Osteoblast (primary cell): Measurements from ENCODE around the gene ADCK1. TPM values are rescaled to one million over a fixed set of nuclear protein-coding genes. Genes with fewer than 3 reads are reported as not detected.

Experiments used
- DNase-seq: peaks from one replicate; pipeline ENCODE4 v3.0.0; 2011; ENCODE audit warnings: low spot score, mixed read lengths; ENCODE audit not compliant: insufficient read length; ENCODE audit errors: missing footprints
- H2AFZ ChIP-seq: 2 replicates; pipeline ENCODE4 v1.6.0; 2011; ENCODE audit warnings: mild to moderate bottlenecking, low read length
- H3K27ac ChIP-seq: 2 replicates; pipeline ENCODE4 v1.5.1; 2011; ENCODE audit warnings: mild to moderate bottlenecking, low read depth, low read length, moderate library complexity
- H3K27me3 ChIP-seq: 2 replicates; pipeline ENCODE4 v1.6.0; 2012; ENCODE audit warnings: mild to moderate bottlenecking, control low read depth, inconsistent platforms, low read length, moderate library complexity; ENCODE audit not compliant: insufficient read depth
- H3K36me3 ChIP-seq: 2 replicates; pipeline ENCODE4 v1.5.1; 2011; ENCODE audit warnings: mild to moderate bottlenecking, low read length, control low read depth, moderate library complexity; ENCODE audit not compliant: insufficient read depth
- H3K4me1 ChIP-seq: 2 replicates; pipeline ENCODE4 v1.5.1; 2011; ENCODE audit warnings: mild to moderate bottlenecking, low read length, control low read depth, moderate library complexity; ENCODE audit not compliant: insufficient read depth
- H3K4me2 ChIP-seq: 2 replicates; pipeline ENCODE4 v1.6.0; 2011; ENCODE audit warnings: mild to moderate bottlenecking, low read length; ENCODE audit not compliant: insufficient read depth
- H3K4me3 ChIP-seq: fragments of 200-600 bp; sonication (generic); 3 replicates; pipeline ENCODE4 v1.5.1; 2012; ENCODE audit warnings: mild to moderate bottlenecking, low read length, inconsistent platforms; ENCODE audit not compliant: insufficient read depth
- H3K79me2 ChIP-seq: 2 replicates; pipeline ENCODE4 v1.6.0; 2012; ENCODE audit warnings: mild to moderate bottlenecking, low read length, control low read depth, inconsistent platforms; ENCODE audit not compliant: insufficient read depth
- H3K9me3 ChIP-seq: 2 replicates; pipeline ENCODE4 v1.5.1; 2011; ENCODE audit warnings: low read depth, low read length, control low read depth
- H4K20me1 ChIP-seq: 2 replicates; pipeline ENCODE4 v1.6.0; 2012; ENCODE audit warnings: mild to moderate bottlenecking, low read length, control low read depth; ENCODE audit not compliant: insufficient read depth
- total RNA-seq: library from RNA; depleted of rRNA; stranded (reverse); fragments of >200 nt; gene quantifications from 2 replicates; pipeline ENCODE4 v1.2.3, GENCODE V29; 2012
- TF ChIP-seq, protein P1 (sequence below): IDR thresholded peaks from 2 replicates; pipeline ENCODE4 v1.5.1; 2011; ENCODE audit warnings: mild to moderate bottlenecking, low read depth, low read length, moderate library complexity; ENCODE audit errors: extremely low read depth

ADCK1 gene
- total RNA-seq, 1 donor, result 9.0 TPM

DNA sequence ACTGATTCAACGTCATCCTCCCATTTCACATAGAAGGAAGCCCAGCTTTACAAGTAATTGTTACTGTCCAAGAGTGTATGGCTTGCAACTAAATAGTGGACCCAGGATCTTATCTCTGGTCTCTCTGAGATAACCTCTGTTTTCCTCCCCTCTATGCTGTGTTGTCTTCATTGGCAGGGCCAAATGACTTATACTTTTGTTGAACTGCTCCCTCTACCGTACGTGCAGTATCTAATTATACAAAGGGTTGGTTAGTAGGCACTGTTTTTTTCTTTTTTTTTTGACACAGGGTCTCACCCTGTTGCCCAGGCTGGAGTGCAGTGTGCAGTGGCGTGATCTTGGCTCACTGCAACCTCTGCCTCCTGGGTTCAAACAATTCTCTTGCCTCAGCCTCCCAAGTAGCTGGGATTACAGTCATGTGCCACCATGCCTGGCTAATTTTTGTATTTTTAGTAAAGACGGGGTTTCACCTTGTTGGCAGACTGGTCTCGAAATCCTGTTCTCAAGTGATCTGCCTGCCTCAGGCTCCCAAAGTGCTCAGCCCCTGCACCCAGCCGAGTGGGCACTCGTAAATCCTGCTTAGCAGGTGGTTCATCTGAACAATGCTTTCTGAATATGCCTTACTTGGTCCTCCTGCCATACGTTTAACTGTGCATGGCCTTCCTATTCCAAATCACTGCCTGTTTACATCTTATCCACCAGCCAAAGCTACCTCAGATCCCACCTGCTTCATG is 162.1 kb downstream of the ADCK1 start:
- Histone ChIP-seq H2AFZ (no peak overlapping the region), H3K79me2 (no peaks in the 10 kb centered on the region), H3K27ac (no peak overlapping the region), H3K4me2 (no peak overlapping the region), H3K4me1 (no peaks in the 10 kb centered on the region), H4K20me1 (no peaks in the 10 kb centered on the region), H3K4me3 (no peak overlapping the region), H3K36me3 (no peaks in the 10 kb centered on the region), H3K27me3 (peaks cover 5% of the 10 kb centered on the region), H3K9me3 (no peaks in the 10 kb centered on the region)
- DNase-seq, result no peak
- TF ChIP-seq, protein P1, sequence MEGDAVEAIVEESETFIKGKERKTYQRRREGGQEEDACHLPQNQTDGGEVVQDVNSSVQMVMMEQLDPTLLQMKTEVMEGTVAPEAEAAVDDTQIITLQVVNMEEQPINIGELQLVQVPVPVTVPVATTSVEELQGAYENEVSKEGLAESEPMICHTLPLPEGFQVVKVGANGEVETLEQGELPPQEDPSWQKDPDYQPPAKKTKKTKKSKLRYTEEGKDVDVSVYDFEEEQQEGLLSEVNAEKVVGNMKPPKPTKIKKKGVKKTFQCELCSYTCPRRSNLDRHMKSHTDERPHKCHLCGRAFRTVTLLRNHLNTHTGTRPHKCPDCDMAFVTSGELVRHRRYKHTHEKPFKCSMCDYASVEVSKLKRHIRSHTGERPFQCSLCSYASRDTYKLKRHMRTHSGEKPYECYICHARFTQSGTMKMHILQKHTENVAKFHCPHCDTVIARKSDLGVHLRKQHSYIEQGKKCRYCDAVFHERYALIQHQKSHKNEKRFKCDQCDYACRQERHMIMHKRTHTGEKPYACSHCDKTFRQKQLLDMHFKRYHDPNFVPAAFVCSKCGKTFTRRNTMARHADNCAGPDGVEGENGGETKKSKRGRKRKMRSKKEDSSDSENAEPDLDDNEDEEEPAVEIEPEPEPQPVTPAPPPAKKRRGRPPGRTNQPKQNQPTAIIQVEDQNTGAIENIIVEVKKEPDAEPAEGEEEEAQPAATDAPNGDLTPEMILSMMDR, result no peak

DNA sequence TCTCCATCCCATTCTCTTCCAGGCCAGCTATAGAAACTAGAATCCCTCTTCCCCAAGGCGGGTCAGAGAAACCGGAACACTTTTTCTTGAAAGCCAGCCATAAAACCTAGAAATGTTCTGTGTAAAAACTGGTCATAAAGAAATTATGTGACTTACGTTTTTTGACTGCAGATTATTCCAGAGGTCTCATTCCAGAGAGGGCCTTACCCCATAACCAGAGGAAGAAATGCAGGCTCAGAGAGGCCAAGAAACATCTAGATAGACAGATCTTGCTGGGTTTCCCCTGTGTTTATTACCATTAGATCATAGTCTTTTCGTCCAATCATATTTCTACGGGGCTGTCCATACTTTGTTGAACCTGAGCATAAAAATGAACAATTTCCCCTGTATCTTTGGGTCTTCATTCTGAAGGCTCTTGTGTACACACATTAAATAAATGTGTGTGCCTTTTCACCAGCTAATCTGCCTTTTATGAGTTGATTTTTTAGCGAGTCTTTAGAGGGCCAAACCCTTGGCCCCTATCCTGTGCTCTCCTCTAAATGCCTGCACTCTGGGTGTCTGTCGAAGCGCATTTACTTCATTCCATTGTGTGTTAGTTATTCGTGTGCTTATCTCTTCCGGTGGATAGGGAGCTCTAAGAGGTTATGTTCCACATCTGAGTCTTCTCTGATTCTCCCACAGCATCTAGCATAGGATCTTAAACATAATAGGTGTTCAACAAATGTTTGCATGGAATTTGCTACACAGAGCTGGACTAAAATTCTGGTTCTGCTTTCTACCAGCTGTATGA is 163.0 kb downstream of the ADCK1 start:
- no peak overlapping the region for H2AFZ ChIP-seq
- H3K27me3 ChIP-seq, result peaks cover 7% of the 10 kb centered on the region
- H3K9me3 ChIP-seq, result no peaks in the 10 kb centered on the region
- H4K20me1 ChIP-seq, result no peaks in the 10 kb centered on the region
- H3K36me3 ChIP-seq, result no peaks in the 10 kb centered on the region
- H3K4me3 ChIP-seq, result no peak overlapping the region
- H3K4me2 ChIP-seq, result no peak overlapping the region
- TF ChIP-seq, protein P1, result no peak
- no peak for DNase-seq
- no peaks in the 10 kb centered on the region for H3K79me2 ChIP-seq
- no peaks in the 10 kb centered on the region for H3K4me1 ChIP-seq
- no peak overlapping the region for H3K27ac ChIP-seq

DNA sequence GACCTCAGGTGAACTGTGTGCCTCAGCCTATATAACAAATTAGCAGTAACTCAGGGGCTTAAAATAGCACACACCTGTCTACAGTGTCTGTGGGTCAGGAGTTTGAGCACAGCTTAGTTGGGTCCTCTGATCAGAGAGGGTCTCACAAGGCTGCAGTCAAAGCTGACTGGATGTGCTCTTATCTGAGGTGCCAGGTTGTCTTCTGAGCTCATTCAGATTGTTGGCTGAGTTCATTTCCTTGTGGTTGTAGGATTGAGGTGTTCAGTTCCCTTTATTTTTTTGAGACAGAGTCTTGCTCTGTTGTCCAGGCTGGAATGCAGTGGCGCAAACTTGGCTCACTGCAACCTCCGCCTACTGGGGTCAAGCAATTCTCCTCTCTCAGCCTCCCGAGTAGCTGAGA is 164.7 kb downstream of the ADCK1 start:
- TF ChIP-seq, protein P1, result no peak
- no peak for DNase-seq
- no peak overlapping the region for H3K4me2 ChIP-seq
- no peaks in the 10 kb centered on the region for H3K4me1 ChIP-seq
- no peak overlapping the region for H2AFZ ChIP-seq
- H3K36me3 ChIP-seq, result no peaks in the 10 kb centered on the region
- peaks cover 7% of the 10 kb centered on the region for H3K27me3 ChIP-seq
- no peaks in the 10 kb centered on the region for H3K79me2 ChIP-seq
- H3K4me3 ChIP-seq, result no peak overlapping the region
- no peaks in the 10 kb centered on the region for H4K20me1 ChIP-seq
- no peak overlapping the region for H3K27ac ChIP-seq
- H3K9me3 ChIP-seq, result no peaks in the 10 kb centered on the region

DNA sequence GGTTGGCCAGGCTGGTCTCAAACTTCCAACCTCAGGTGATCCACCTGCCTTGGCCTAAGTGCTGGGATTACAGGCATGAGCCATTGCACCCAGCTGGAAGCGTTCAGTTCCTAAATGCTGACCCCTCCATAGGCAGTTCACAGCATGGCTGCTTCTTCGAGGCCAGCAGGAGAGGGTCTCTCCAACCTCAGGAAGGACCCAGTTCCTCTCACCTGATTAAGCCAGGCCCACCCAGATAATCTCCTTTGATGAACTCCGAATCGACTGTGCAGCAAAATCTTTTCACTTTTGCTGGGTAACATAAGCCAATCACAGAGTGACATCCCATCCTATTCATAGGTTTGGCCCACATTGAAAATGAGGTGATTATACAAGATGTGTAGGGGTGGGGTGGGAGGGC is 165.1 kb downstream of the ADCK1 start:
- Histone ChIP-seq H3K9me3 (no peaks in the 10 kb centered on the region), H3K4me1 (no peaks in the 10 kb centered on the region), H4K20me1 (no peaks in the 10 kb centered on the region)

More for the DNA sequence above, 165.1 kb downstream of the ADCK1 start:
- Histone ChIP-seq H3K27ac (no peak overlapping the region), H3K27me3 (peaks cover 7% of the 10 kb centered on the region), H3K4me2 (no peak overlapping the region), H3K4me3 (no peak overlapping the region), H2AFZ (no peak overlapping the region), H3K36me3 (no peaks in the 10 kb centered on the region), H3K79me2 (no peaks in the 10 kb centered on the region)
- TF ChIP-seq, protein P1, result no peak
- DNase-seq, result no peak
